GM12891 (cell line): Measurements from ENCODE around the gene LRRC4B.

Source experiments
- PAX5 ChIP-seq: IDR thresholded peaks from 2 replicates; pipeline ENCODE4 v1.6.1; 2011; ENCODE audit warnings: low read length, moderate library complexity, mild to moderate bottlenecking; ENCODE audit not compliant: insufficient read depth, severe bottlenecking
- POLR2A ChIP-seq: IDR thresholded peaks from 2 replicates; pipeline ENCODE4 v1.6.1; 2011; ENCODE audit warnings: low read depth, low read length, control low read depth
- POLR2AphosphoS5 ChIP-seq: IDR thresholded peaks from 2 replicates; pipeline ENCODE4 v1.6.1; 2011; ENCODE audit warnings: low read depth, low read length, control low read depth
- POU2F2 ChIP-seq: IDR thresholded peaks from 2 replicates; pipeline ENCODE4 v1.6.1; 2011; ENCODE audit warnings: low read depth, mild to moderate bottlenecking, control low read depth, low read length, moderate library complexity
- SPI1 ChIP-seq: IDR thresholded peaks from 2 replicates; pipeline ENCODE4 v1.6.1; 2011; ENCODE audit warnings: low read depth, low read length, control low read depth
- TAF1 ChIP-seq: IDR thresholded peaks from 2 replicates; pipeline ENCODE4 v1.6.1; 2011; ENCODE audit warnings: low read depth, low read length, control low read depth

GRCh38 chr19:50562996-50563395 is 5.2 kb downstream of the LRRC4B start:
- no peak for TF ChIP-seq POLR2A
- no peak for TF ChIP-seq POLR2AphosphoS5
- no peak for TF ChIP-seq POU2F2
- TF ChIP-seq TAF1, result no peak
- no peak for TF ChIP-seq PAX5
- no peak for TF ChIP-seq SPI1
